ENCODE data around the gene CDC40. TPM values are rescaled to one million over a fixed set of nuclear protein-coding genes. Genes with fewer than 3 reads are reported as not detected.
A peak's percentile ranks its signal among the peaks of the same experiment; 100 is the strongest.

The CDC40 gene
- total and polyA plus RNA-seq, 9 of the 15 experiments (the other 6 are each of a cell fraction or from before 2014, with no cell fraction given), result 9.7 to 26.3 (median 15.7) TPM

GRCh38 chr6:110179406-110180227 lies 610 bp upstream of the CDC40 start, which contains the start of gene WASF1 (continued):
- TF ChIP-seq ARHGAP35 (IDR thresholded peaks at IDR 0.05; ENCODE audit: partially characterized antibody), result no peak
- TF ChIP-seq TBP (optimal IDR thresholded peaks at IDR 0.05; ENCODE audit: low read depth, low read length), result peak; percentile 61
- TF ChIP-seq BHLHE40 (IDR thresholded peaks at IDR 0.05; ENCODE audit: low read length), result peak; percentile 61; the same call in 1 of the 2 replicates
- TF ChIP-seq, protein P1, sequence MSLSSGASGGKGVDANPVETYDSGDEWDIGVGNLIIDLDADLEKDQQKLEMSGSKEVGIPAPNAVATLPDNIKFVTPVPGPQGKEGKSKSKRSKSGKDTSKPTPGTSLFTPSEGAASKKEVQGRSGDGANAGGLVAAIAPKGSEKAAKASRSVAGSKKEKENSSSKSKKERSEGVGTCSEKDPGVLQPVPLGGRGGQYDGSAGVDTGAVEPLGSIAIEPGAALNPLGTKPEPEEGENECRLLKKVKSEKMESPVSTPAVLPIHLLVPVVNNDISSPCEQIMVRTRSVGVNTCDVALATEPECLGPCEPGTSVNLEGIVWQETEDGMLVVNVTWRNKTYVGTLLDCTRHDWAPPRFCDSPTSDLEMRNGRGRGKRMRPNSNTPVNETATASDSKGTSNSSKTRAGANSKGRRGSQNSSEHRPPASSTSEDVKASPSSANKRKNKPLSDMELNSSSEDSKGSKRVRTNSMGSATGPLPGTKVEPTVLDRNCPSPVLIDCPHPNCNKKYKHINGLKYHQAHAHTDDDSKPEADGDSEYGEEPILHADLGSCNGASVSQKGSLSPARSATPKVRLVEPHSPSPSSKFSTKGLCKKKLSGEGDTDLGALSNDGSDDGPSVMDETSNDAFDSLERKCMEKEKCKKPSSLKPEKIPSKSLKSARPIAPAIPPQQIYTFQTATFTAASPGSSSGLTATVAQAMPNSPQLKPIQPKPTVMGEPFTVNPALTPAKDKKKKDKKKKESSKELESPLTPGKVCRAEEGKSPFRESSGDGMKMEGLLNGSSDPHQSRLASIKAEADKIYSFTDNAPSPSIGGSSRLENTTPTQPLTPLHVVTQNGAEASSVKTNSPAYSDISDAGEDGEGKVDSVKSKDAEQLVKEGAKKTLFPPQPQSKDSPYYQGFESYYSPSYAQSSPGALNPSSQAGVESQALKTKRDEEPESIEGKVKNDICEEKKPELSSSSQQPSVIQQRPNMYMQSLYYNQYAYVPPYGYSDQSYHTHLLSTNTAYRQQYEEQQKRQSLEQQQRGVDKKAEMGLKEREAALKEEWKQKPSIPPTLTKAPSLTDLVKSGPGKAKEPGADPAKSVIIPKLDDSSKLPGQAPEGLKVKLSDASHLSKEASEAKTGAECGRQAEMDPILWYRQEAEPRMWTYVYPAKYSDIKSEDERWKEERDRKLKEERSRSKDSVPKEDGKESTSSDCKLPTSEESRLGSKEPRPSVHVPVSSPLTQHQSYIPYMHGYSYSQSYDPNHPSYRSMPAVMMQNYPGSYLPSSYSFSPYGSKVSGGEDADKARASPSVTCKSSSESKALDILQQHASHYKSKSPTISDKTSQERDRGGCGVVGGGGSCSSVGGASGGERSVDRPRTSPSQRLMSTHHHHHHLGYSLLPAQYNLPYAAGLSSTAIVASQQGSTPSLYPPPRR (CRISPR knock-in tag; IDR thresholded peaks at IDR 0.05; ENCODE audit: borderline replicate concordance), result 0 out of 2 replicates have a peak, but pooled peaks have one; percentile 61
- TF ChIP-seq, protein P2, sequence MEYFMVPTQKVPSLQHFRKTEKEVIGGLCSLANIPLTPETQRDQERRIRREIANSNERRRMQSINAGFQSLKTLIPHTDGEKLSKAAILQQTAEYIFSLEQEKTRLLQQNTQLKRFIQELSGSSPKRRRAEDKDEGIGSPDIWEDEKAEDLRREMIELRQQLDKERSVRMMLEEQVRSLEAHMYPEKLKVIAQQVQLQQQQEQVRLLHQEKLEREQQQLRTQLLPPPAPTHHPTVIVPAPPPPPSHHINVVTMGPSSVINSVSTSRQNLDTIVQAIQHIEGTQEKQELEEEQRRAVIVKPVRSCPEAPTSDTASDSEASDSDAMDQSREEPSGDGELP (CRISPR knock-in tag; IDR thresholded peaks at IDR 0.05; ENCODE audit: borderline replicate concordance), result 0 out of 2 replicates have a peak, but pooled peaks have one; percentile 45
- TF ChIP-seq CEBPG (CRISPR knock-in tag; IDR thresholded peaks at IDR 0.05), result peak; percentile 92
- TF ChIP-seq CEBPG (tag; conservative IDR thresholded peaks at IDR 0.05 in 1 of 2, IDR thresholded peaks at IDR 0.05 in 1 of 2), result peak; percentile 90 to 99
- no peak for TF ChIP-seq RNF2 (IDR thresholded peaks at IDR 0.05)
- peak; percentile 30; the same call in 1 of the 2 replicates for TF ChIP-seq STAT6 (CRISPR knock-in tag; IDR thresholded peaks at IDR 0.05)
- TF ChIP-seq RBBP5 (IDR thresholded peaks at IDR 0.05; ENCODE audit: borderline replicate concordance, insufficient read depth, low read length, poor library complexity, severe bottlenecking), result peak; percentile 67
- TF ChIP-seq KDM5B (IDR thresholded peaks at IDR 0.05; ENCODE audit: insufficient replicate concordance, low read depth, low read length), result peak; percentile 50
- no peak for TF ChIP-seq ZNF561 (CRISPR knock-in tag; conservative IDR thresholded peaks at IDR 0.05)
- TF ChIP-seq, protein P3, sequence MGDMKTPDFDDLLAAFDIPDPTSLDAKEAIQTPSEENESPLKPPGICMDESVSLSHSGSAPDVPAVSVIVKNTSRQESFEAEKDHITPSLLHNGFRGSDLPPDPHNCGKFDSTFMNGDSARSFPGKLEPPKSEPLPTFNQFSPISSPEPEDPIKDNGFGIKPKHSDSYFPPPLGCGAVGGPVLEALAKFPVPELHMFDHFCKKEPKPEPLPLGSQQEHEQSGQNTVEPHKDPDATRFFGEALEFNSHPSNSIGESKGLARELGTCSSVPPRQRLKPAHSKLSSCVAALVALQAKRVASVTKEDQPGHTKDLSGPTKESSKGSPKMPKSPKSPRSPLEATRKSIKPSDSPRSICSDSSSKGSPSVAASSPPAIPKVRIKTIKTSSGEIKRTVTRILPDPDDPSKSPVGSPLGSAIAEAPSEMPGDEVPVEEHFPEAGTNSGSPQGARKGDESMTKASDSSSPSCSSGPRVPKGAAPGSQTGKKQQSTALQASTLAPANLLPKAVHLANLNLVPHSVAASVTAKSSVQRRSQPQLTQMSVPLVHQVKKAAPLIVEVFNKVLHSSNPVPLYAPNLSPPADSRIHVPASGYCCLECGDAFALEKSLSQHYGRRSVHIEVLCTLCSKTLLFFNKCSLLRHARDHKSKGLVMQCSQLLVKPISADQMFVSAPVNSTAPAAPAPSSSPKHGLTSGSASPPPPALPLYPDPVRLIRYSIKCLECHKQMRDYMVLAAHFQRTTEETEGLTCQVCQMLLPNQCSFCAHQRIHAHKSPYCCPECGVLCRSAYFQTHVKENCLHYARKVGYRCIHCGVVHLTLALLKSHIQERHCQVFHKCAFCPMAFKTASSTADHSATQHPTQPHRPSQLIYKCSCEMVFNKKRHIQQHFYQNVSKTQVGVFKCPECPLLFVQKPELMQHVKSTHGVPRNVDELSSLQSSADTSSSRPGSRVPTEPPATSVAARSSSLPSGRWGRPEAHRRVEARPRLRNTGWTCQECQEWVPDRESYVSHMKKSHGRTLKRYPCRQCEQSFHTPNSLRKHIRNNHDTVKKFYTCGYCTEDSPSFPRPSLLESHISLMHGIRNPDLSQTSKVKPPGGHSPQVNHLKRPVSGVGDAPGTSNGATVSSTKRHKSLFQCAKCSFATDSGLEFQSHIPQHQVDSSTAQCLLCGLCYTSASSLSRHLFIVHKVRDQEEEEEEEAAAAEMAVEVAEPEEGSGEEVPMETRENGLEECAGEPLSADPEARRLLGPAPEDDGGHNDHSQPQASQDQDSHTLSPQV (IDR thresholded peaks at IDR 0.05), result peak; percentile 54; the same call in 1 of the 2 replicates
